HUES48 (cell line): ENCODE measurements around the gene DAPK2.

Experiments
- H3K27ac ChIP-seq: one replicate; pipeline ENCODE4 v1.7.0; 2013; ENCODE audit warnings: low read depth, low read length, inconsistent platforms
- H3K27me3 ChIP-seq: 2 replicates; pipeline ENCODE4 v1.6.1; 2013; ENCODE audit warnings: mild to moderate bottlenecking, low read length; ENCODE audit not compliant: control insufficient read depth, insufficient read depth
- H3K36me3 ChIP-seq: 2 replicates; pipeline ENCODE4 v1.6.1; 2013; ENCODE audit warnings: low read length; ENCODE audit not compliant: control insufficient read depth, insufficient read depth
- H3K4me1 ChIP-seq: 2 replicates; pipeline ENCODE4 v1.6.1; 2013; ENCODE audit warnings: mild to moderate bottlenecking, low read length; ENCODE audit not compliant: control insufficient read depth, insufficient read depth
- H3K4me3 ChIP-seq: 2 replicates; pipeline ENCODE4 v1.5.1; 2013; ENCODE audit warnings: mild to moderate bottlenecking, low read depth, low read length
- H3K9ac ChIP-seq: 2 replicates; pipeline ENCODE4 v1.6.1; 2013; ENCODE audit warnings: mild to moderate bottlenecking, low read depth, low read length, moderate library complexity
- H3K9me3 ChIP-seq: 2 replicates; pipeline ENCODE4 v1.6.1; 2013; ENCODE audit warnings: low read length; ENCODE audit not compliant: control insufficient read depth, insufficient read depth

Gene DAPK2

GRCh38 chr15:63888823-63889222 is 157.5 kb downstream of the DAPK2 start:
- H3K36me3 ChIP-seq = no peaks in the 10 kb centered on the region
- no peaks in the 10 kb centered on the region for H3K9me3 ChIP-seq
- H3K4me3 ChIP-seq = no peak overlapping the region
- H3K4me1 ChIP-seq = no peaks in the 10 kb centered on the region
- no peak overlapping the region for H3K27ac ChIP-seq
- no peaks in the 10 kb centered on the region for H3K27me3 ChIP-seq
- H3K9ac ChIP-seq = no peak overlapping the region

DNA sequence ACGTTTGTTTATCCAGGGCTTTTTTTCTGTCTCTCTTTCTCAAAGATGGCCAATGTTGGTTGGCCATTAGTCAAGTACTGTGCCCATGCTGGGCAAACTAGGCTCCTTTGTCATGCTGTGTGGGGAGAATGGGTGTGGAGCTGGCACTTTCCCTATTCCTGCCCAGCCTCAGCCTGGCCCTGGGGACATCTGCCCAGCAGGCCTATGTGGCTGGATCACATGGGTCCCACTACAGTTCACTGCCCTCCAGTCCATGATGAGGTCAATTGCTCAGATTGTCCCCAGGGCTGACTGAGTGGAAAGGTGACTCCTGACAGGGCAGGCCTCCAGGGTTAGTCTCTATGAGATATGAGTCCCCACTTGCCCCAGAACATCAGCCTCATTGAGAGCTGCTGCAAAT is 158.1 kb downstream of the DAPK2 start:
- Histone ChIP-seq H3K9ac (no peak overlapping the region), H3K36me3 (no peaks in the 10 kb centered on the region), H3K27me3 (no peaks in the 10 kb centered on the region), H3K4me1 (no peaks in the 10 kb centered on the region), H3K4me3 (no peak overlapping the region), H3K27ac (no peak overlapping the region), H3K9me3 (no peaks in the 10 kb centered on the region)

DNA sequence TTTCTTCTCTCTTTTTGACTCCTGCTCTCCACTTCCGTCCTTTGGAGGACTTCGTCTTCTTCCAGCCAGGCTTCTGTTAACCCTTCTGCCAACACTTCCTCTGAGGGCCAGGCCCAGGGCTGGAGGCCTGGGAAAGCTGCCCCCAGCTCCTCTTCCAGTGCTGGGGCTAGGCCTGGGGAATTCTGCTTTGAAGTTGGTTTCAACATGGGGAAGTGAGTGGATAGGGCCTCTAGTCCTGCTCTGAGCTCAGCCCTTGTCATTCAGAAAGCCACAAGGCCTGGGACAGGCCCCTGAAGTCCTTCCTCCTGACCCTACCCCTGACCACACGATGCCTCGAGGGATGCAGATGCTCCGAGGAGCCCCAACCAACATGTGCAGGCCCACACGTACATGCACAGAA is 158.7 kb downstream of the DAPK2 start:
- Histone ChIP-seq H3K36me3 (no peaks in the 10 kb centered on the region), H3K4me1 (no peaks in the 10 kb centered on the region), H3K9ac (no peak overlapping the region), H3K27me3 (no peaks in the 10 kb centered on the region), H3K9me3 (no peaks in the 10 kb centered on the region), H3K27ac (no peak overlapping the region), H3K4me3 (no peak overlapping the region)

- Histone ChIP-seq H3K27ac (no peak overlapping the region), H3K9ac (no peak overlapping the region), H3K36me3 (no peaks in the 10 kb centered on the region), H3K9me3 (no peaks in the 10 kb centered on the region), H3K4me1 (no peaks in the 10 kb centered on the region), H3K27me3 (no peaks in the 10 kb centered on the region), H3K4me3 (no peak overlapping the region)
Observed at GRCh38 chr15:63884953-63885352, 161.3 kb downstream of the DAPK2 start.

DNA sequence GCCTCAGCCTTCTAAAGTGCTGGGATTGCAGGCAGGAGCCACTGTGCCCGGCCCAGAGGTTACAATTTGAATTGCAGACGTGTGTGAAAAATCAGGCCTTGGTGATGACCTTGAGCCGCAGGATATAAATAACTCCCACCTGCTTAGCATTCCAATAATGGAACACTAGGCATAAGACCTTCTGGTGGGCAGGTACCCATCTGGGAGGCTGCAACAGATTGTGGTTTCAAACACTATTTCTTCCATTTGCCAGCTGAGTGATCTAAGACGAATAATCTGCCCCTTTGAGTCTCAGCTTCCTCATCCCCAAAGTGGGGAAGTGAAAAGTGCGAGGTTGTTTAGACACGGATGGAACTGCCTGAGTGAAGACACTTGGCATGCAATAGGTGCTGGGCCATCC is 164.9 kb downstream of the DAPK2 start:
- Histone ChIP-seq H3K9ac (no peak overlapping the region), H3K36me3 (no peaks in the 10 kb centered on the region), H3K4me1 (0 out of 2 replicates have a peak, but pooled peaks cover 3% of the 10 kb centered on the region), H3K9me3 (no peaks in the 10 kb centered on the region), H3K4me3 (no peak overlapping the region), H3K27ac (no peak overlapping the region), H3K27me3 (no peaks in the 10 kb centered on the region)

- 0 out of 2 replicates have a peak, but pooled peaks cover 3% of the 10 kb centered on the region for H3K4me1 ChIP-seq
- no peaks in the 10 kb centered on the region for H3K27me3 ChIP-seq
- no peak overlapping the region for H3K4me3 ChIP-seq
- H3K9ac ChIP-seq = no peak overlapping the region
- H3K36me3 ChIP-seq = no peaks in the 10 kb centered on the region
- no peak overlapping the region for H3K27ac ChIP-seq
- H3K9me3 ChIP-seq = no peaks in the 10 kb centered on the region
Observed at GRCh38 chr15:63880744-63881143, 165.5 kb downstream of the DAPK2 start.

- 0 out of 2 replicates have a peak, but pooled peaks cover 3% of the 10 kb centered on the region for H3K4me1 ChIP-seq
- no peak overlapping the region for H3K4me3 ChIP-seq
- no peaks in the 10 kb centered on the region for H3K9me3 ChIP-seq
- H3K9ac ChIP-seq = no peak overlapping the region
- H3K27me3 ChIP-seq = no peaks in the 10 kb centered on the region
- no peak overlapping the region for H3K27ac ChIP-seq
- no peaks in the 10 kb centered on the region for H3K36me3 ChIP-seq
Observed at GRCh38 chr15:63879995-63880394, 166.3 kb downstream of the DAPK2 start.

GRCh38 chr15:63879211-63879610 is 167.1 kb downstream of the DAPK2 start:
- no peak overlapping the region for H3K9ac ChIP-seq
- H3K9me3 ChIP-seq = no peaks in the 10 kb centered on the region
- H3K4me1 ChIP-seq = 0 out of 2 replicates have a peak, but pooled peaks cover 3% of the 10 kb centered on the region
- no peaks in the 10 kb centered on the region for H3K27me3 ChIP-seq
- H3K4me3 ChIP-seq = no peak overlapping the region
- no peak overlapping the region for H3K27ac ChIP-seq
- H3K36me3 ChIP-seq = no peaks in the 10 kb centered on the region

DNA sequence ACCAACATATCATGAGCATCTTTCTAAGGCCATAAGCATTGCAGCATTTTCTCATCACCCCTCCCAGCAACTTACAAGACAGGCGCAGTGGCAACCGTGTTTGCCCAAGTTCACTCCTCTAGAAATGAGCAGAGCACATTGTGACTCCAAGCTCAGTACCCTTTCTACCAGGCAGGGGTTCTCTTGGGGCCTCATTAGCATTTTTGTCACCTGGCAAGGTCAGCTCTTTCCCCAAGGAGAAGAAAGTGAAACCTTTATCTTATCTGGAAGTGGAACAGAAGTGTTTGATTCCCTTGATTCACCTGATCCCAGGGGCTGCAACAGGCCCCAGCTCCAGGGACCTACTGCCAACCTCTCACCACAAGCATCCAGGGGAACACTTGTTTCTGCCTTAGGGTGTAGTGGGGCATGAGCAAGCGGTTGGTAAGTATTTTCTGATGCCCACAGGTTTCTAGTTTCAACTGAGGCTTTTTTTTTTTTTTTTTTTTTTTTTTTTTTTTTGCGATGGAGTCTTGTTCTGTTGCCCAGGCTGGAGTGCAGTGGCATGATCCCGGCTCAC is 168.5 kb downstream of the DAPK2 start:
- H3K4me1 ChIP-seq = 0 out of 2 replicates have a peak, but pooled peaks cover 3% of the 10 kb centered on the region
- H3K27ac ChIP-seq = no peak overlapping the region

GRCh38 chr15:63876085-63876662 is 170.1 kb downstream of the DAPK2 start:
- H3K27ac ChIP-seq = no peak overlapping the region
- H3K4me1 ChIP-seq = 0 out of 2 replicates have a peak, but pooled peaks cover 3% of the 10 kb centered on the region
- H3K27me3 ChIP-seq = no peaks in the 10 kb centered on the region
- H3K36me3 ChIP-seq = no peaks in the 10 kb centered on the region
- no peak overlapping the region for H3K4me3 ChIP-seq
- H3K9me3 ChIP-seq = no peaks in the 10 kb centered on the region
- no peak overlapping the region for H3K9ac ChIP-seq

More for the DNA sequence above, 168.5 kb downstream of the DAPK2 start:
- Histone ChIP-seq H3K4me3 (no peak overlapping the region), H3K36me3 (no peaks in the 10 kb centered on the region), H3K9ac (no peak overlapping the region), H3K27me3 (no peaks in the 10 kb centered on the region), H3K9me3 (no peaks in the 10 kb centered on the region)

DNA sequence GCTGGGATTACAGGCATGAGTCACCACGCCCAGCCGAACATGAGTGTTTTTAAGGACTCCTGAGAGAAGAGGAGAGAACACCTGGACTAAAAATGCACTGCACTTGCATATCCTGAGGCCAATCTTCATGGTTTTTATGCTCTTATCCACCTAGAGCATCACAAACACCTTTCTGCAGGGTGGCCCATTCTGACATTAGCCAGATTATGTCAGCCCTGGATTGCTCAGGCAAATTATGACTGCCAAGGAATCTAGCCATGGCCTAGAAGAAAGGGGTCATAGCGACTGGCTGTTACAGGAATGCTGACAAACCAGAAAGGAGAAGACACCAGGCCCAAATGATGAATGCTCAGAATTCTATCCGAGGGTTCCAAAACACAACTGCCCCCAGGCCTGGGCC is 171.7 kb downstream of the DAPK2 start:
- no peaks in the 10 kb centered on the region for H3K9me3 ChIP-seq
- H3K9ac ChIP-seq = no peak overlapping the region
- no peak overlapping the region for H3K27ac ChIP-seq
- H3K36me3 ChIP-seq = no peaks in the 10 kb centered on the region
- 0 out of 2 replicates have a peak, but pooled peaks cover 3% of the 10 kb centered on the region for H3K4me1 ChIP-seq
- H3K4me3 ChIP-seq = no peak overlapping the region
- H3K27me3 ChIP-seq = no peaks in the 10 kb centered on the region
